Body of pancreas (tissue), 4 donors: Measurements from ENCODE around the gene MYH2.

Source experiments
- CTCF ChIP-seq, 7 experiments: fragments of 450-650 bp in 4 of 7; fragments of 200-600 bp in 3 of 7; sonication (generic) in 3 of 7; IDR thresholded peaks; one replicate each; pipeline ENCODE4 v1.5.1; 2016 to 2019; ENCODE audit warnings: antibody characterized with exemption in 7 of 7
- POLR2A ChIP-seq, 3 donors: fragments of 450-650 bp; IDR thresholded peaks; one replicate each; pipeline ENCODE4 v1.6.1; 2016; ENCODE audit warnings: antibody characterized with exemption in 3 of 3, mild to moderate bottlenecking in 2 of 3

GRCh38 chr17:10516065-10516464 is 33.4 kb downstream of the MYH2 start:
- TF ChIP-seq CTCF (IDR thresholded peaks at IDR 0.05) (no peak), POLR2A (IDR thresholded peaks at IDR 0.05) (no peak)
